Fibroblast of villous mesenchyme (primary cell): ENCODE results near the gene ATG16L1. TPM values are rescaled to one million over a fixed set of nuclear protein-coding genes. Genes with fewer than 3 reads are reported as not detected.

ENCODE experiments used
- DNase-seq: peaks from one replicate; pipeline ENCODE4 v3.0.0-alpha.2; 2010; ENCODE audit warnings: low read depth
- H3K4me3 ChIP-seq: 2 replicates; pipeline ENCODE4 v1.5.1; 2011; ENCODE audit warnings: low read depth, mild to moderate bottlenecking, low read length
- total RNA-seq: library from RNA; depleted of rRNA; stranded (reverse); fragments of >200 nt; gene quantifications from 2 replicates; pipeline ENCODE4 v1.2.3, GENCODE V29; 2012
- TF ChIP-seq, protein P1 (sequence below): IDR thresholded peaks from 2 replicates; pipeline ENCODE4 v1.5.1; 2012; ENCODE audit warnings: low read depth, mild to moderate bottlenecking, low read length; ENCODE audit not compliant: insufficient read depth

The ATG16L1 gene
- total RNA-seq, 1 donor = 41.0 TPM

DNA sequence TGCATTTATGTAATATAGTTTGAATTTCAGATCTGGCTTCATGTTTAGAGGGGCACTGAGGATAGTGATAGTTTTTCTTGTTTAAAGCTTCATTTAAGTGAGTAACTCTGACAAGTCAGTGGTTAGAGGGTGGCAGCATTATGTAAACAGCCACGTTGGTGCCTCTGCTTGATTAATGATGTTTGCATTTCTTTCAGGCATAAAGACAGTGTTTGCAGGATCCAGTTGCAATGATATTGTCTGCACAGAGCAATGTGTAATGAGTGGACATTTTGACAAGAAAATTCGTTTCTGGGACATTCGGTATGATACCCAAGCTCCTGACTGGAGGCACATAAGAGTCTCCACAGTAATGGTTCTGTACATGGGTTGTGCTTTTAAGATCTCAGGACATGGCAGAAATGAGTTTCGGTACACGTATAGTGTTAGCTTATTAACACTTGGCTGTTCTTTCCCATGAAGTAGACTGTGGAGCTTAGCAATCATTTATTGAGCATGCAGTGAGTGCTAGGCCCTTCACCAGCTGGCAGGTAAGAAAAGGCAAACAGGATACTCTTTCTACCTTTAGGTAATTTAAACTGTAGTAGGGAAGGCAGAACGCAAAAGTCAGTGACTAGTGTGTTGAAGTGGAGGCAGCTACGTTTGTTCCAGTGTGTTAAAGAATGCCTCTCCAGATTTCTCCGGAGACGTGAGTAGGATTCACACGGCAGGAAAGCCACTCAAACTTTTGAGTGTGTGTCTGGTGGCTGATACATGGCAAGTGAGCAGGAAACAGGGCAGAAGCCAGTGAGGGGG is 38.8 kb downstream of the ATG16L1 start:
- DNase-seq = peak; percentile 16
- H3K4me3 ChIP-seq = no peak overlapping the region
- TF ChIP-seq, protein P1, sequence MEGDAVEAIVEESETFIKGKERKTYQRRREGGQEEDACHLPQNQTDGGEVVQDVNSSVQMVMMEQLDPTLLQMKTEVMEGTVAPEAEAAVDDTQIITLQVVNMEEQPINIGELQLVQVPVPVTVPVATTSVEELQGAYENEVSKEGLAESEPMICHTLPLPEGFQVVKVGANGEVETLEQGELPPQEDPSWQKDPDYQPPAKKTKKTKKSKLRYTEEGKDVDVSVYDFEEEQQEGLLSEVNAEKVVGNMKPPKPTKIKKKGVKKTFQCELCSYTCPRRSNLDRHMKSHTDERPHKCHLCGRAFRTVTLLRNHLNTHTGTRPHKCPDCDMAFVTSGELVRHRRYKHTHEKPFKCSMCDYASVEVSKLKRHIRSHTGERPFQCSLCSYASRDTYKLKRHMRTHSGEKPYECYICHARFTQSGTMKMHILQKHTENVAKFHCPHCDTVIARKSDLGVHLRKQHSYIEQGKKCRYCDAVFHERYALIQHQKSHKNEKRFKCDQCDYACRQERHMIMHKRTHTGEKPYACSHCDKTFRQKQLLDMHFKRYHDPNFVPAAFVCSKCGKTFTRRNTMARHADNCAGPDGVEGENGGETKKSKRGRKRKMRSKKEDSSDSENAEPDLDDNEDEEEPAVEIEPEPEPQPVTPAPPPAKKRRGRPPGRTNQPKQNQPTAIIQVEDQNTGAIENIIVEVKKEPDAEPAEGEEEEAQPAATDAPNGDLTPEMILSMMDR = no peak

DNA sequence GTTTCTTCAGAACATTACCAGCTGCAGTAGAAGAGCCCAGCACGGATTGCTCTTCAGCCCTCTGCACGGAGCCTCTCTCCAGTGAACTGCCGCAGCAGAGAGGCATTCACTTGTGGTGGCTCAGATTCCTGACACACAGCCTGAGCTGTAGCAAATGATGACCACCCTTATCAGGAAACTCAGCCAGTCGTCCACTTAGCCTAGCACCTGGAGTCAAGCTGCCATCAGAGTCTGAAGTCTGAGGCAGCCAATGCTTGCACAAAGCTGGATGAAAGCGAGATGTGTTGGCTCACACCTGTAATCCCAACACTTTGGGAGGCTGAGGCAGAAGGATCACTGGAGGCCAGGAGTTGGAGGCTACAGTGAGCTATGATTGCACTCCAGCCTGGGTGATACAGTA is 44.4 kb downstream of the ATG16L1 start:
- DNase-seq = no peak

DNA sequence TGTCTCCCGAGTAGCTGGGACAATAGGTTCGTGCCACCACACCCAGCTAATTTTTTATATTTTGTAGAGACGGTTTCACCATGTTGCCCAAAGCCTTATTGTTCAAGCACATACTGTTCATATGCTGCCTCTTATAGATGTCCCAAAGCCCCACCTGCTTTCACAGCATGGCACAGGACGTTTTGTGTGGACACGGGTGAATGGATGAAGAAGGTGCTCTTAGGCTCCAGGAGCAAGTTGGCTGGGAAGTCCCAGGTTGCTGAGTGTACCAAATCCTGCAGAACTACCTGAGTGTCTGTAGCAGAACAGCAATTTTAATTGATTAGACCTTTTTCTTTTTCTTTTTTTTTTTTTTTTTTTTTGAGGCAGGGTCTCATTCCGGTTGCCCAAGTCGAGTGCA is 45.6 kb downstream of the ATG16L1 start:
- no peak overlapping the region for H3K4me3 ChIP-seq
- TF ChIP-seq, protein P1 = no peak
- no peak for DNase-seq

More for the DNA sequence above, 44.4 kb downstream of the ATG16L1 start:
- TF ChIP-seq, protein P1 = no peak
- no peak overlapping the region for H3K4me3 ChIP-seq

DNA sequence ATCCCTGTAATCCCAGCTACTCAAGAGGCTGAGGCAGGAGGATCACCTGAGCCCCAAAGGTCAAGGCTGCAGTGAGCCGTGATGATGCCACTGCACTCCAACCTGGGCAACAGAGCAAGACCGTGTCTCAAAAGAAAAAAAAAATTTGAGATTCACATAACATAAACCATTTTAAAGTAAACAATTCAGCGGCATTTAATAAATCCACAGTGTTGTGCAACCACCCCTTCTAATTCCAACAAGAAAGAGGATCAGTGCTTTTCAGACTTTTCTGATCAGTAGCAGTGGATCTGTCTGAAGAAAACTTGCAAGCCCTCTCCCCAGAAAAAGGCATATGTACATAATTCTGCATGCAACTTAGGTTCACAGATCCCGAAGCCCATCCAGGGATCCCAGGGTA is 48.9 kb downstream of the ATG16L1 start:
- DNase-seq = peak; percentile 27
- H3K4me3 ChIP-seq = no peak overlapping the region
- TF ChIP-seq, protein P1 = no peak

DNA sequence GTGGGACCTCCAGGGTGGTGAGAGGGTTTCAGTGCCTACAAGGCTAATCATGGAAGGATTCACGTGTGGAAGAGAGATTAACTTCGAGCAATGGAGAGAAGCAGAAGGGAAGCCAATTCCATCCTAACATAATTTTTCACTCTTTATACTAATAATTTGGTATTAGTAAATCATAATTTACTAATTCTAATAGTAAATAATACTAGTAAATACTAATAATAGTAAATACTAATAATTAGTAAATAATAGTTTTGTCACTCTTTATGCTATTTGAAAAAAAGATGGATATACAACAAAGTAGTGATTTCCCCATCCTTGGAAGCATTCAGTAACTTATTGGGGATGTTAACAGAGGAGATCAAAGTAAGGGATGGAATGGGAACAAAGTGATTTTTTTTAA is 49.8 kb downstream of the ATG16L1 start:
- TF ChIP-seq, protein P1 = no peak
- no peak for DNase-seq
- no peak overlapping the region for H3K4me3 ChIP-seq

DNA sequence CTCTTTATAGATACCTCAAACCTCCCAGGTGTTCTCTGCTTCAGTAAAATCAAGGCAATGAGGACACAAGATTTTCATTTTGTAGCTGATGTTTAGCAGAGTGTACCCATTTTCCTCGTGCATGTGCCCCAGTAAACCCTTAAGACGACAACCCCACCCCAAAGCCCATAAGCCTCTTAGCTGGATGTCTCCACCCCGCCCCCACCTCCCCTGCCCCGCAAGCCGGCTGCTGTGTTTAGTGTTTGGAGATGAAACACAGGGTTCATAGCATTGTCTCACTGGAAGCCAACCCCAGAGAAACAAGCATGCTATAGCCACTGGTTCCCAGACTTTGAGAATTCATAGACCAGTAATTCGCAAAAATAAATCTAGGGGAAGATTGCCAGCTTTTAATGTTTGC is 50.3 kb downstream of the ATG16L1 start:
- H3K4me3 ChIP-seq = no peak overlapping the region
- no peak for DNase-seq
- TF ChIP-seq, protein P1 = no peak

DNA sequence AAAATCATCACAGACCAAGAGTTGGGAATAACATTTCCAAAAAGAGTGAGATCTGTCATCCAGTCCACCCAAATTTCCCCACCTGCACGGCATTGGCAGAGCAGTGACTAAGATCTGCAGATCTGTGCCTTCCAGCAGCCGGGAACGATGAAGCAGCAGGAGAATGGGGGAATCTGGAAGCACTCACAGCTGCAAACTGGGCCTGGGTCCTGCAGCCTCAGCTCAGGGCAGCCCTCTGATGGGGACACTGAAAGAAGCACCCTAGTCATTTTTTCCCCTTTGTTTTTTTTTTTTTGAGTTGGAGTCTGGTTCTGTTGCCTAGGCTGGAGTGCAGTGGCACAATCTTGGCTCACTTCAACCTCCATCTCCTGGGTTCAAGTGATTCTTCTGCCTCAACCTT is 51.8 kb downstream of the ATG16L1 start:
- TF ChIP-seq, protein P1 = no peak
- DNase-seq = no peak
- no peak overlapping the region for H3K4me3 ChIP-seq
